GM12892 (cell line): Measurements from ENCODE around the gene DLK2.
"Not testable (repeated sequence)": the region's sequence is repeated elsewhere in the genome, so short reads cannot be mapped to it uniquely, and the experiment has no call there.

Experiments
- DNase-seq: peaks from one replicate; pipeline ENCODE4 v3.0.0; 2011; ENCODE audit not compliant: insufficient read length
- FAIRE-seq: peaks from 2 replicates; lab custom pipeline; 2011; peaks lifted over from hg19 to GRCh38; lab: Jason Lieb, UNC
- POLR2A ChIP-seq: IDR thresholded peaks from 2 replicates; pipeline ENCODE4 v1.6.1; 2011; ENCODE audit warnings: low read depth, low read length, control low read depth
- POLR2AphosphoS5 ChIP-seq: IDR thresholded peaks from 2 replicates; pipeline ENCODE4 v1.6.1; 2011; ENCODE audit warnings: low read depth, low read length, control low read depth
- TAF1 ChIP-seq: IDR thresholded peaks from 2 replicates; pipeline ENCODE4 v1.6.1; 2011; ENCODE audit warnings: low read depth, mild to moderate bottlenecking, control low read depth, low read length, borderline replicate concordance

Gene DLK2

GRCh38 chr6:43413002-43413401 is 42.3 kb downstream of the DLK2 start:
- DNase-seq (no peak), FAIRE-seq (no peak)
- TF ChIP-seq TAF1 = no peak
- TF ChIP-seq POLR2AphosphoS5 = no peak
- TF ChIP-seq POLR2A = no peak

GRCh38 chr6:43412541-43412940 is 42.8 kb downstream of the DLK2 start:
- no peak for FAIRE-seq
- DNase-seq = no peak
- TF ChIP-seq TAF1 (no peak), POLR2AphosphoS5 (no peak), POLR2A (no peak)

GRCh38 chr6:43410776-43411175 is 44.6 kb downstream of the DLK2 start:
- FAIRE-seq, DNase-seq: not testable (repeated sequence)

GRCh38 chr6:43408259-43408658 is 47.1 kb downstream of the DLK2 start:
- FAIRE-seq (no peak), DNase-seq (no peak)
- TF ChIP-seq TAF1 (no peak), POLR2AphosphoS5 (no peak), POLR2A (no peak)

- no peak for DNase-seq
- TF ChIP-seq POLR2AphosphoS5 = no peak
- no peak for TF ChIP-seq POLR2A
- TF ChIP-seq TAF1 = no peak
- no peak for FAIRE-seq
Observed at GRCh38 chr6:43407296-43407695, 48.1 kb downstream of the DLK2 start.

- DNase-seq = no peak
- FAIRE-seq = no peak
Observed at GRCh38 chr6:43405354-43405753, 50.0 kb downstream of the DLK2 start.

GRCh38 chr6:43402820-43403219 is 52.5 kb downstream of the DLK2 start:
- no peak for FAIRE-seq

More at GRCh38 chr6:43405354-43405753, 50.0 kb downstream of the DLK2 start:
- no peak for TF ChIP-seq POLR2AphosphoS5
- no peak for TF ChIP-seq TAF1
- TF ChIP-seq POLR2A = no peak

GRCh38 chr6:43401730-43402129 is 53.6 kb downstream of the DLK2 start:
- TF ChIP-seq TAF1 = no peak
- TF ChIP-seq POLR2AphosphoS5 = no peak
- no peak for TF ChIP-seq POLR2A
- DNase-seq = no peak
- no peak for FAIRE-seq

More at GRCh38 chr6:43402820-43403219, 52.5 kb downstream of the DLK2 start:
- TF ChIP-seq POLR2A = no peak
- TF ChIP-seq POLR2AphosphoS5 = no peak
- no peak for TF ChIP-seq TAF1
- DNase-seq = no peak
